SK-N-MC (cell line): ENCODE results near the gene NBPF11.
"Not testable (repeated sequence)": the region's sequence is repeated elsewhere in the genome, so short reads cannot be mapped to it uniquely, and the experiment has no call there.

Source experiments
- DNase-seq: peaks from one replicate; pipeline ENCODE4 v3.0.0-alpha.2; 2011; ENCODE audit warnings: low read depth, low spot score
- H3K27ac ChIP-seq: fragments of 200-600 bp; sonication (generic); 2 replicates; pipeline ENCODE4 v1.5.1; 2016; ENCODE audit warnings: mixed run types
- H3K36me3 ChIP-seq: fragments of 200-600 bp; sonication (generic); 2 replicates; pipeline ENCODE4 v1.6.1; 2017; ENCODE audit warnings: antibody characterized with exemption, low read length, mixed read lengths; ENCODE audit not compliant: insufficient read depth
- H3K4me3 ChIP-seq: fragments of 200-600 bp; sonication (generic); 2 replicates; pipeline ENCODE4 v1.5.1; 2016
- H3K9ac ChIP-seq: fragments of 200-600 bp; sonication (generic); 2 replicates; pipeline ENCODE4 v1.8.0; 2017; ENCODE audit warnings: mixed run types, mixed read lengths; ENCODE audit not compliant: insufficient read length
- H3K9me3 ChIP-seq: fragments of 200-600 bp; sonication (generic); 2 replicates; pipeline ENCODE4 v1.6.1; 2017; ENCODE audit warnings: low read depth, mild to moderate bottlenecking, antibody characterized with exemption, low read length, moderate library complexity, mixed read lengths
- EZH2 ChIP-seq: fragments of 200-600 bp; sonication (generic); IDR thresholded peaks from one replicate; pipeline ENCODE4 v1.6.1; 2017; ENCODE audit warnings: antibody characterized with exemption
- FOXP2 ChIP-seq: optimal IDR thresholded peaks from 2 replicates; pipeline ENCODE3; 2011; ENCODE audit warnings: mild to moderate bottlenecking, moderate library complexity; ENCODE audit not compliant: insufficient read depth; ENCODE audit errors: extremely low read length, control extremely low read depth
- POLR2AphosphoS5 ChIP-seq: IDR thresholded peaks from 2 replicates; pipeline ENCODE4 v1.6.1; 2012; ENCODE audit warnings: mild to moderate bottlenecking, low read depth, low read length, borderline replicate concordance

The NBPF11 gene

GRCh38 chr1:148161053-148161901, 9.2 kb upstream of the NBPF11 start:
- no peaks in the 10 kb centered on the region for H3K36me3 ChIP-seq
- no peak overlapping the region for H3K4me3 ChIP-seq
- no peaks in the 10 kb centered on the region for H3K9me3 ChIP-seq
- DNase-seq, result no peak
- no peak overlapping the region for H3K9ac ChIP-seq
- H3K27ac ChIP-seq, result no peak overlapping the region
- TF ChIP-seq POLR2AphosphoS5 (no peak), EZH2 (no peak), FOXP2 (no peak)

- no peaks in the 10 kb centered on the region for H3K36me3 ChIP-seq
- no peak overlapping the region for H3K4me3 ChIP-seq
- no peak overlapping the region for H3K27ac ChIP-seq
- H3K9ac ChIP-seq, result no peak overlapping the region
- no peak for TF ChIP-seq EZH2
- DNase-seq, result no peak
- no peaks in the 10 kb centered on the region for H3K9me3 ChIP-seq
Observed at GRCh38 chr1:148160343-148161052, 8.4 kb upstream of the NBPF11 start.

- Histone ChIP-seq H3K4me3 (no peak overlapping the region), H3K36me3 (no peaks in the 10 kb centered on the region), H3K9me3 (no peaks in the 10 kb centered on the region), H3K27ac (no peak overlapping the region), H3K9ac (no peak overlapping the region)
- TF ChIP-seq FOXP2 (no peak), EZH2 (no peak), POLR2AphosphoS5 (no peak)
- DNase-seq, result no peak
Observed at GRCh38 chr1:148160048-148160342, 7.9 kb upstream of the NBPF11 start.

GRCh38 chr1:148158341-148159003, 6.4 kb upstream of the NBPF11 start:
- H3K27ac ChIP-seq, result no peak overlapping the region
- H3K9ac ChIP-seq, result no peak overlapping the region
- H3K4me3 ChIP-seq, result no peak overlapping the region
- TF ChIP-seq EZH2 (no peak), POLR2AphosphoS5 (no peak), FOXP2 (no peak)
- no peak for DNase-seq
- H3K36me3 ChIP-seq, result no peaks in the 10 kb centered on the region
- no peaks in the 10 kb centered on the region for H3K9me3 ChIP-seq

GRCh38 chr1:148157803-148158202, 5.7 kb upstream of the NBPF11 start:
- not testable (repeated sequence) for H3K36me3 ChIP-seq, H3K9ac ChIP-seq, DNase-seq, H3K9me3 ChIP-seq, H3K4me3 ChIP-seq, H3K27ac ChIP-seq

GRCh38 chr1:148155494-148156275, 3.6 kb upstream of the NBPF11 start:
- not testable (repeated sequence) for H3K36me3 ChIP-seq, DNase-seq, H3K9me3 ChIP-seq, H3K27ac ChIP-seq, H3K4me3 ChIP-seq, H3K9ac ChIP-seq

- H3K36me3 ChIP-seq, H3K4me3 ChIP-seq, DNase-seq, H3K9me3 ChIP-seq, H3K9ac ChIP-seq, H3K27ac ChIP-seq: not testable (repeated sequence)
Observed at GRCh38 chr1:148152795-148153194, 714 bp upstream of the NBPF11 start.

- peak overlapping the region; percentile 79 for H3K4me3 ChIP-seq
- not testable (repeated sequence) for H3K36me3 ChIP-seq, H3K9me3 ChIP-seq, DNase-seq, H3K27ac ChIP-seq
- peak overlapping the region; percentile 72 for H3K9ac ChIP-seq
Observed at GRCh38 chr1:148151371-148151819, 686 bp downstream of the NBPF11 start.

GRCh38 chr1:148150945-148151344, 1.1 kb downstream of the NBPF11 start:
- not testable (repeated sequence) for H3K27ac ChIP-seq, H3K9me3 ChIP-seq, DNase-seq, H3K36me3 ChIP-seq
- Histone ChIP-seq H3K9ac (peak overlapping the region; percentile 72), H3K4me3 (peak overlapping the region; percentile 79)

- H3K36me3 ChIP-seq, DNase-seq, H3K9ac ChIP-seq, H3K27ac ChIP-seq, H3K4me3 ChIP-seq, H3K9me3 ChIP-seq: not testable (repeated sequence)
Observed at GRCh38 chr1:148150014-148150413, 2.1 kb downstream of the NBPF11 start.

GRCh38 chr1:148149050-148149815, 2.8 kb downstream of the NBPF11 start:
- not testable (repeated sequence) for H3K27ac ChIP-seq, H3K36me3 ChIP-seq, H3K9me3 ChIP-seq, DNase-seq, H3K4me3 ChIP-seq, H3K9ac ChIP-seq
